GM23338 (cell line): ENCODE data around the gene GSTA2.

Experiments
- CTCF ChIP-seq, 2 experiments: fragments of 200-600 bp in 1 of 2; sonication (generic) in 1 of 2; conservative IDR thresholded peaks; 2 replicates each; pipeline versions ENCODE4 v1.5.1 to v1.6.1; 2016 to 2017; ENCODE audit warnings: antibody characterized with exemption in 2 of 2, low read depth in 2 of 2, mild to moderate bottlenecking in 2 of 2, moderate library complexity in 1 of 2
- ETS1 ChIP-seq: IDR thresholded peaks from 2 replicates; pipeline ENCODE4 v1.6.1; 2016; ENCODE audit warnings: antibody characterized with exemption
- EZH2 ChIP-seq: fragments of 200-600 bp; sonication (generic); IDR thresholded peaks from one replicate; pipeline ENCODE4 v1.8.0; 2017; ENCODE audit warnings: antibody characterized with exemption, mild to moderate bottlenecking, low read depth; ENCODE audit not compliant: unreplicated experiment
- EZH2phosphoT487 ChIP-seq: fragments of 200-600 bp; sonication (generic); IDR thresholded peaks from one replicate; pipeline ENCODE4 v1.8.1; 2018; ENCODE audit warnings: antibody characterized with exemption; ENCODE audit not compliant: unreplicated experiment
- JUNB ChIP-seq: IDR thresholded peaks from one replicate; pipeline ENCODE4 v1.6.1; 2016; ENCODE audit warnings: antibody characterized with exemption; ENCODE audit not compliant: unreplicated experiment
- POLR2AphosphoS5 ChIP-seq: IDR thresholded peaks from 2 replicates; pipeline ENCODE4 v1.6.1; 2016; ENCODE audit warnings: antibody characterized with exemption, low read depth

- TF ChIP-seq ETS1 (no peak), EZH2 (no peak), CTCF (conservative IDR thresholded peaks at IDR 0.05; ENCODE audit: low read depth in 2 of 2) (no peak), EZH2phosphoT487 (no peak), POLR2AphosphoS5 (no peak), JUNB (no peak)
These were observed 34.9 kb downstream of the GSTA2 start for GRCh38 chr6:52728394-52728793.
